Gastrocnemius medialis (tissue), 4 donors: Measurements from ENCODE around the gene USP7. TPM values are rescaled to one million over a fixed set of nuclear protein-coding genes. Genes with fewer than 3 reads are reported as not detected.

ENCODE experiments used
- ATAC-seq, 2 donors: fragments of 150-250 bp; one replicate each; pipeline ENCODE4 v1.9.1; 2016
- DNase-seq, 2 donors: peaks; one replicate each; pipeline ENCODE4 v3.0.0-alpha.2; 2019
- H3K27ac ChIP-seq, 4 donors: fragments of 200-600 bp; sonication (generic); 1 replicate in 1 of 4; 2 replicates in 3 of 4; pipeline ENCODE4 v1.5.1; 2016 to 2018; ENCODE audit warnings: mild to moderate bottlenecking in 2 of 4, moderate library complexity in 1 of 4
- H3K27me3 ChIP-seq, 3 donors: fragments of 200-600 bp; sonication (generic) in 2 of 3; 1 replicate in 1 of 3; 2 replicates in 2 of 3; pipeline versions ENCODE4 v1.5.1 to v1.6.0; 2016 to 2019; ENCODE audit warnings: mild to moderate bottlenecking in 1 of 3, moderate library complexity in 1 of 3
- H3K36me3 ChIP-seq, 2 donors: fragments of 200-600 bp; sonication (generic) in 1 of 2; one replicate each; pipeline ENCODE4 v1.5.1; 2017 to 2018
- H3K4me1 ChIP-seq, 2 donors: fragments of 200-600 bp; sonication (generic) in 1 of 2; one replicate each; pipeline ENCODE4 v1.5.1; 2016 to 2017; ENCODE audit warnings: mild to moderate bottlenecking in 2 of 2
- H3K4me3 ChIP-seq, 4 donors: fragments of 200-600 bp; sonication (generic) in 3 of 4; 1 replicate in 1 of 4; 2 replicates in 3 of 4; pipeline ENCODE4 v1.5.1; 2016 to 2019; ENCODE audit warnings: mild to moderate bottlenecking in 2 of 4
- H3K9me3 ChIP-seq, 3 donors: fragments of 200-600 bp; sonication (generic) in 2 of 3; 1 replicate in 1 of 3; 2 replicates in 2 of 3; pipeline ENCODE4 v1.5.1; 2016 to 2019
- POLR2A ChIP-seq, 2 donors: fragments of 450-650 bp; IDR thresholded peaks; one replicate each; pipeline ENCODE4 v1.6.1; 2017; ENCODE audit warnings: antibody characterized with exemption in 2 of 2, mild to moderate bottlenecking in 2 of 2, moderate library complexity in 2 of 2
- in situ Hi-C, 4 donors: fragments of 200-750 bp; cut with MboI; loops; one replicate each; pipeline versions ENCODE4 v1.15.0 to v1.8.0; 2017; ENCODE audit warnings: low sequenced_read_pairs in 4 of 4
- intact Hi-C: fragments of 100-400 bp; cut with DNase I; formaldehyde crosslinking; loops from one replicate; pipeline ENCODE4 v1.15.1; 2023; ENCODE audit warnings: low total_unique reads
- total RNA-seq, 4 donors: library from RNA; depleted of rRNA; stranded (reverse); fragments of >200 nt; gene quantifications; one replicate each; pipeline versions ENCODE4 v1.1.0 to v1.2.3, GENCODE V29; 2016
- TF ChIP-seq, protein P1 (sequence below), 5 experiments: fragments of 450-650 bp in 3 of 5; fragments of 200-600 bp in 2 of 5; sonication (generic) in 2 of 5; IDR thresholded peaks in 4 of 5; conservative IDR thresholded peaks in 1 of 5; 1 replicate in 4 of 5; 2 replicates in 1 of 5; pipeline ENCODE4 v1.5.1; 2016 to 2019; ENCODE audit warnings: antibody characterized with exemption in 5 of 5, mild to moderate bottlenecking in 3 of 5, moderate library complexity in 3 of 5

USP7 gene
- total RNA-seq, 4 donors from 2014 or later, result 79.7 to 99.2 (median 85.6) TPM

DNA sequence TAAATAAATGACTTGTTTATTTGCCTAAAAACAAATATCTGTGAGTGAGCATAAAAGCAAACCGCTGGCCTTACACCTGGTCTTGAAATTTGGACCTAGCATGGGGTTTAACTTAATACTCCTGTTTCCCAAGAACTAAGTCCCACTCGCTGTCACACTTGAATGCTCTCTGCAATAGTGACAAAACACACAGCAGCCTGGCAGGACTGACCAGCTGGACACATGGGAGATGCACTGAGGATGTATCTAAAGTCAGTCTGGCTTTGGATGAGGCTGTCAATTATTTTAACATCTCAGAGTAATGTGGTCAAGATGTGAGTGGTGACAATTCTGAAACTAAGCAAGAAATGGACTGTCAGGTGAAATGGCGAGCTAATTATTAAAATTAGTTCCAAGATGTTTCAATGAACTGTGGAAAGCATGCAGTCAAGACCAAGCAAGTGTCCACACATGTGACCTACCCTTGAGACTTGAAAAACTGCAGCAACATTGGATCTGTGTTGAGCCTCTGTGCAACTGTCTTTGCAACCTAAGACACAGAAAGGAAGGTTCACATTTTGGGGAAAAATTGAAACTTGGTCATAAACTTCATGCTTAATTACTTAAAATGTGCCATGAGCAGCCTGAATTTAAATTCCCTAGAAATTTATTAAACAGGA is 64.9 kb downstream of the USP7 start:
- no peak for TF ChIP-seq POLR2A (IDR thresholded peaks at IDR 0.05)
- TF ChIP-seq, protein P1, sequence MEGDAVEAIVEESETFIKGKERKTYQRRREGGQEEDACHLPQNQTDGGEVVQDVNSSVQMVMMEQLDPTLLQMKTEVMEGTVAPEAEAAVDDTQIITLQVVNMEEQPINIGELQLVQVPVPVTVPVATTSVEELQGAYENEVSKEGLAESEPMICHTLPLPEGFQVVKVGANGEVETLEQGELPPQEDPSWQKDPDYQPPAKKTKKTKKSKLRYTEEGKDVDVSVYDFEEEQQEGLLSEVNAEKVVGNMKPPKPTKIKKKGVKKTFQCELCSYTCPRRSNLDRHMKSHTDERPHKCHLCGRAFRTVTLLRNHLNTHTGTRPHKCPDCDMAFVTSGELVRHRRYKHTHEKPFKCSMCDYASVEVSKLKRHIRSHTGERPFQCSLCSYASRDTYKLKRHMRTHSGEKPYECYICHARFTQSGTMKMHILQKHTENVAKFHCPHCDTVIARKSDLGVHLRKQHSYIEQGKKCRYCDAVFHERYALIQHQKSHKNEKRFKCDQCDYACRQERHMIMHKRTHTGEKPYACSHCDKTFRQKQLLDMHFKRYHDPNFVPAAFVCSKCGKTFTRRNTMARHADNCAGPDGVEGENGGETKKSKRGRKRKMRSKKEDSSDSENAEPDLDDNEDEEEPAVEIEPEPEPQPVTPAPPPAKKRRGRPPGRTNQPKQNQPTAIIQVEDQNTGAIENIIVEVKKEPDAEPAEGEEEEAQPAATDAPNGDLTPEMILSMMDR (IDR thresholded peaks at IDR 0.05 in 4 of 5, conservative IDR thresholded peaks at IDR 0.05 in 1 of 5), result no peak
- no peak overlapping the region for H3K27ac ChIP-seq
- H3K4me3 ChIP-seq, result no peak overlapping the region
- no peak for ATAC-seq
- intact Hi-C loops, result no loop called here
- H3K36me3 ChIP-seq, result peaks cover 14 to 100% of the 10 kb centered on the region in 2 donors
- in situ Hi-C loops, result loop anchor here in 1 of 4 donors (25.0 kb wide), 1 partner anchor 236 kb away; the partner anchor contains the start of gene ABAT
- peaks cover 0 to 4% of the 10 kb centered on the region in 2 donors for H3K4me1 ChIP-seq
- no peaks in the 10 kb centered on the region for H3K27me3 ChIP-seq
- H3K9me3 ChIP-seq, result no peaks in the 10 kb centered on the region
- no peak for DNase-seq

DNA sequence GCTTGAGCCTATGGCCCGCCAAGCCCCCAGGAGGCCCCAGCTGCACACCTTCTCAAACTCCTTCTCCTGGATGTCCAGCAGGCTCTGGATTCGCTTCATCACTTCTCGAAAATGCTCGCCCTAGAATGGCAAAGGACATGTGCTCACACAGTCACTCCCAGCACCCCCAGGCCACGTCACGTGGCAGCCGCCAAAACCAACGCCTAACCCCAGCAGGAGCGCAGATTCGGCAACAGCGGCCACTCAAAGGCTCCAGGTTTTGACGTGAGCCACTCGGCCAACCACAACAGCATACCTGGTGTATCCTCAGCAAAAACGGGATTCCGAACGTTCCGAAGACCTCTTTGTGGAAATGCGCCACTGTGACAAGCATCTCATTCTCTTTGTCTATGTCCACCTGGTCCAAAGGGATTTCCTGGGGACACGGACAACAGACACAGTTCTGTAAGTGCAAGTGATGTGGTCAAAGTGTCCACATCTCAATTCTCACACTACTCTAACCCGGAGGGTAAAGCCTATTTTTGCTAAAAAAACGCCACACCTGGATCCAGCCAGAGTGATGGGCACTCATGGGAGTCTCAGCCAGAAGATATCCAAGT is 68.9 kb downstream of the USP7 start:
- TF ChIP-seq, protein P1 (IDR thresholded peaks at IDR 0.05 in 4 of 5, conservative IDR thresholded peaks at IDR 0.05 in 1 of 5), result no peak
- TF ChIP-seq POLR2A (IDR thresholded peaks at IDR 0.05), result no peak
- Histone ChIP-seq H3K27me3 (no peaks in the 10 kb centered on the region), H3K36me3 (peaks cover 8 to 93% of the 10 kb centered on the region in 2 donors), H3K4me3 (no peak overlapping the region), H3K27ac (no peak overlapping the region), H3K9me3 (no peaks in the 10 kb centered on the region), H3K4me1 (peaks cover 0 to 13% of the 10 kb centered on the region in 2 donors)
- DNase-seq (no peak), ATAC-seq (no peak)
- intact Hi-C loops, result loop anchor here (5.0 kb wide), 1 partner anchor 37 kb away; no protein-coding TSS in a partner anchor
- in situ Hi-C loops, result loop anchor here in 1 of 4 donors (25.0 kb wide), 1 partner anchor 233 kb away; the partner anchor contains the start of gene ABAT

DNA sequence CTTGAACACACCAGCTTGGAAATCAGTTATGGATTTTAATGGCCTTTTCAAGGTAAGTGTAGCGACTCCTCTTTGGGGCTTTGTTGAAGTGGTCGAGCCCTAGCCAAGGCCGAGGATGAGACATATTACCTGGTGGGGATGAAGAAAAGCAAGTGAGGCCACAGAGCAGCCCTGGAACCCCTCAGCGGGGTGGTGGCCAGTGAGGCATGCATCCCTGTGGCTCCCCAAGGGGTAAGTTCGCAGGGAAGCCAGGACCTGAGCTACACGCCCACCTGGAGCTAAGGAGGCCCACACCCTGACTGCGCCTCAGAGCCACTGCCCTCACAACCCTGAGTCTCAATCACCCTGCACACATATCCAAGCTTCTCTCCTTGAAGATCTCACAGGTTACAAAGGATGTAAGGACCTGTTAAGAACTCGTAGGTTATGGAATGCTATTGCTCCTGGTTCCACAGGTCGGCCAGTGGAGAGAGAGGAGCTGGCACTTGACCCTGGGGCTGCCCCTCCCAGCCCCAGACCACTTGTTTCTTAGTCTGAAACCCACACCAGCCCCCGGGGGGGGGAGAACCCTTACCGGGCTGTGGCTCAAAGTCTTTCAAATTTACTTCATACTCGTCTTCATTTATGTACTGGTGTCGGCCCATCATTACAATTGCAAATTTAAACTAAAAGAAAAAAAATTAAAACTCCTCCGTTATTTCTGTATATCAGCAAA is 69.6 kb downstream of the USP7 start:
- Histone ChIP-seq H3K36me3 (peaks cover 6 to 87% of the 10 kb centered on the region in 2 donors), H3K9me3 (no peaks in the 10 kb centered on the region), H3K4me3 (no peak overlapping the region), H3K27ac (peak overlapping the region in 2 of 4 donors; percentile 53 to 67), H3K4me1 (peaks cover 0 to 13% of the 10 kb centered on the region in 2 donors), H3K27me3 (no peaks in the 10 kb centered on the region)
- intact Hi-C loops (loop anchor here (5.0 kb wide), 1 partner anchor 38 kb away; no protein-coding TSS in a partner anchor), in situ Hi-C loops (loop anchor here in 1 of 4 donors (25.0 kb wide), 1 partner anchor 232 kb away; the partner anchor contains the start of gene ABAT)
- TF ChIP-seq, protein P1 (IDR thresholded peaks at IDR 0.05 in 4 of 5, conservative IDR thresholded peaks at IDR 0.05 in 1 of 5), result no peak
- TF ChIP-seq POLR2A (IDR thresholded peaks at IDR 0.05), result no peak
- ATAC-seq (no peak), DNase-seq (no peak)

DNA sequence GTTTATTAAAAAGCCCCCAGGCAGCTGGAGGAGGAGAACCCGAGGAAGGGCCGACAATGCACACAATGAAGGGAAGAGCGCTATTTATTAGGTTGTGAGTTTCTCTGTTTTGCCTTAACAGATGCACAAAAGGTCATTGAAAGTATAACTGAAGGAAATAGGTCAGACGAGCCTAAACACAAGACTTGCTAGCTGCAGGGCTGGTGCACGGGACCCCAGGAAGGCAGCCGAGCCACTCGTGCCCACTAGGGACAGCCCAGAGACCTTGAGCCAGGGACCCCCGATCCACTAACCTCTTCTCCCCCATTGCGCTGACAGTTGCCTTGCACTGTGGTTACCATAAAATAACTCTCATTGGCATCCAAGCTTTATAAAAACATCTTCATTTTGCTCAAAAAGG is 70.3 kb downstream of the USP7 start:
- in situ Hi-C loops, result loop anchor here in 1 of 4 donors (25.0 kb wide), 1 partner anchor 231 kb away; the partner anchor contains the start of gene ABAT
- H3K27me3 ChIP-seq, result no peaks in the 10 kb centered on the region
- intact Hi-C loops, result loop anchor here (5.0 kb wide), 1 partner anchor 39 kb away; no protein-coding TSS in a partner anchor
- no peak overlapping the region for H3K4me3 ChIP-seq
- DNase-seq (no peak), ATAC-seq (no peak)
- peaks cover 2 to 16% of the 10 kb centered on the region in 2 donors for H3K4me1 ChIP-seq
- H3K27ac ChIP-seq, result peak overlapping the region; percentile 46 to 67 (median 57)
- H3K36me3 ChIP-seq, result peaks cover 4 to 80% of the 10 kb centered on the region in 2 donors
- TF ChIP-seq, protein P1 (IDR thresholded peaks at IDR 0.05 in 4 of 5, conservative IDR thresholded peaks at IDR 0.05 in 1 of 5), result no peak
- no peak for TF ChIP-seq POLR2A (IDR thresholded peaks at IDR 0.05)
- no peaks in the 10 kb centered on the region for H3K9me3 ChIP-seq
